GM19452 (cell line): Measurements from ENCODE around the gene TSPAN5.

Source experiments
- ATAC-seq: cut with Tn5 transposase; IDR thresholded peaks from one replicate; pipeline ENCODE4 v1.9.1; 2021; ENCODE audit not compliant: unreplicated experiment

Gene TSPAN5

GRCh38 chr4:98601708-98602107 is 56.7 kb downstream of the TSPAN5 start:
- ATAC-seq, result peak; percentile 68

GRCh38 chr4:98599617-98600205 is 58.7 kb downstream of the TSPAN5 start:
- ATAC-seq, result no peak

- no peak for ATAC-seq
Measured at GRCh38 chr4:98586962-98587354, 71.5 kb downstream of the TSPAN5 start.

- no peak for ATAC-seq
Measured at GRCh38 chr4:98586291-98586961, 72.0 kb downstream of the TSPAN5 start.

GRCh38 chr4:98585596-98585995 is 72.8 kb downstream of the TSPAN5 start:
- no peak for ATAC-seq

- ATAC-seq, result no peak
Measured at GRCh38 chr4:98584265-98584664, 74.1 kb downstream of the TSPAN5 start.

GRCh38 chr4:98583265-98583664 is 75.1 kb downstream of the TSPAN5 start:
- no peak for ATAC-seq

GRCh38 chr4:98581126-98581525 is 77.3 kb downstream of the TSPAN5 start:
- no peak for ATAC-seq

GRCh38 chr4:98577956-98578355 is 80.5 kb downstream of the TSPAN5 start:
- ATAC-seq, result no peak

- ATAC-seq, result no peak
Measured at GRCh38 chr4:98574816-98575215, 83.6 kb downstream of the TSPAN5 start.

GRCh38 chr4:98573791-98574190 is 84.6 kb downstream of the TSPAN5 start:
- no peak for ATAC-seq

- no peak for ATAC-seq
Measured at GRCh38 chr4:98572697-98573096, 85.7 kb downstream of the TSPAN5 start.

- ATAC-seq, result no peak
Measured at GRCh38 chr4:98571161-98571786, 87.1 kb downstream of the TSPAN5 start.

- no peak for ATAC-seq
Measured at GRCh38 chr4:98570151-98570797, 88.1 kb downstream of the TSPAN5 start.

- ATAC-seq, result no peak
Measured at GRCh38 chr4:98568941-98569663, 89.3 kb downstream of the TSPAN5 start.

GRCh38 chr4:98567611-98568010 is 90.8 kb downstream of the TSPAN5 start:
- ATAC-seq, result no peak

GRCh38 chr4:98566361-98567008 is 91.9 kb downstream of the TSPAN5 start:
- ATAC-seq, result no peak

- ATAC-seq, result no peak
Measured at GRCh38 chr4:98565681-98566301, 92.6 kb downstream of the TSPAN5 start.

- no peak for ATAC-seq
Measured at GRCh38 chr4:98564852-98565251, 93.6 kb downstream of the TSPAN5 start.

- no peak for ATAC-seq
Measured at GRCh38 chr4:98560321-98560720, 98.1 kb downstream of the TSPAN5 start.
